Vagina (tissue), 2 donors: ENCODE results near the gene NUBP2.

ENCODE experiments used
- POLR2A ChIP-seq, 2 donors: fragments of 450-650 bp; IDR thresholded peaks; one replicate each; pipeline ENCODE4 v1.6.1; 2017; ENCODE audit warnings: antibody characterized with exemption in 2 of 2, mild to moderate bottlenecking in 2 of 2, moderate library complexity in 2 of 2
- POLR2AphosphoS5 ChIP-seq, 2 donors: sonication (generic); formaldehyde crosslinking; IDR thresholded peaks; one replicate each; pipeline ENCODE4 v1.9.0; 2017; ENCODE audit warnings: antibody characterized with exemption in 2 of 2, mild to moderate bottlenecking in 2 of 2, low read depth in 1 of 2; ENCODE audit not compliant: insufficient read depth in 1 of 2
- TF ChIP-seq, protein P1 (sequence below), 3 experiments: fragments of 450-650 bp in 2 of 3; fragments of 200-600 bp in 1 of 3; sonication (generic) in 1 of 3; IDR thresholded peaks; one replicate each; pipeline ENCODE4 v1.5.1; 2017 to 2019; ENCODE audit warnings: antibody characterized with exemption in 3 of 3, mild to moderate bottlenecking in 2 of 3, moderate library complexity in 2 of 3

GRCh38 chr16:1791256-1791942 lies 8.6 kb downstream of the NUBP2 start:
- no peak for TF ChIP-seq POLR2A (IDR thresholded peaks at IDR 0.05)
- TF ChIP-seq, protein P1, sequence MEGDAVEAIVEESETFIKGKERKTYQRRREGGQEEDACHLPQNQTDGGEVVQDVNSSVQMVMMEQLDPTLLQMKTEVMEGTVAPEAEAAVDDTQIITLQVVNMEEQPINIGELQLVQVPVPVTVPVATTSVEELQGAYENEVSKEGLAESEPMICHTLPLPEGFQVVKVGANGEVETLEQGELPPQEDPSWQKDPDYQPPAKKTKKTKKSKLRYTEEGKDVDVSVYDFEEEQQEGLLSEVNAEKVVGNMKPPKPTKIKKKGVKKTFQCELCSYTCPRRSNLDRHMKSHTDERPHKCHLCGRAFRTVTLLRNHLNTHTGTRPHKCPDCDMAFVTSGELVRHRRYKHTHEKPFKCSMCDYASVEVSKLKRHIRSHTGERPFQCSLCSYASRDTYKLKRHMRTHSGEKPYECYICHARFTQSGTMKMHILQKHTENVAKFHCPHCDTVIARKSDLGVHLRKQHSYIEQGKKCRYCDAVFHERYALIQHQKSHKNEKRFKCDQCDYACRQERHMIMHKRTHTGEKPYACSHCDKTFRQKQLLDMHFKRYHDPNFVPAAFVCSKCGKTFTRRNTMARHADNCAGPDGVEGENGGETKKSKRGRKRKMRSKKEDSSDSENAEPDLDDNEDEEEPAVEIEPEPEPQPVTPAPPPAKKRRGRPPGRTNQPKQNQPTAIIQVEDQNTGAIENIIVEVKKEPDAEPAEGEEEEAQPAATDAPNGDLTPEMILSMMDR (IDR thresholded peaks at IDR 0.05): no peak
- no peak for TF ChIP-seq POLR2AphosphoS5 (IDR thresholded peaks at IDR 0.05; ENCODE audit: insufficient read depth in 1 of 2, low read depth in 1 of 2)
